Measurements from ENCODE around the gene KLHL33. TPM values are rescaled to one million over a fixed set of nuclear protein-coding genes. Genes with fewer than 3 reads are reported as not detected.
"Not testable (repeated sequence)": the region's sequence is repeated elsewhere in the genome, so short reads cannot be mapped to it uniquely, and the experiment has no call there.

The KLHL33 gene
- total RNA-seq, 1 experiment from 2014 or later: not detected

DNA sequence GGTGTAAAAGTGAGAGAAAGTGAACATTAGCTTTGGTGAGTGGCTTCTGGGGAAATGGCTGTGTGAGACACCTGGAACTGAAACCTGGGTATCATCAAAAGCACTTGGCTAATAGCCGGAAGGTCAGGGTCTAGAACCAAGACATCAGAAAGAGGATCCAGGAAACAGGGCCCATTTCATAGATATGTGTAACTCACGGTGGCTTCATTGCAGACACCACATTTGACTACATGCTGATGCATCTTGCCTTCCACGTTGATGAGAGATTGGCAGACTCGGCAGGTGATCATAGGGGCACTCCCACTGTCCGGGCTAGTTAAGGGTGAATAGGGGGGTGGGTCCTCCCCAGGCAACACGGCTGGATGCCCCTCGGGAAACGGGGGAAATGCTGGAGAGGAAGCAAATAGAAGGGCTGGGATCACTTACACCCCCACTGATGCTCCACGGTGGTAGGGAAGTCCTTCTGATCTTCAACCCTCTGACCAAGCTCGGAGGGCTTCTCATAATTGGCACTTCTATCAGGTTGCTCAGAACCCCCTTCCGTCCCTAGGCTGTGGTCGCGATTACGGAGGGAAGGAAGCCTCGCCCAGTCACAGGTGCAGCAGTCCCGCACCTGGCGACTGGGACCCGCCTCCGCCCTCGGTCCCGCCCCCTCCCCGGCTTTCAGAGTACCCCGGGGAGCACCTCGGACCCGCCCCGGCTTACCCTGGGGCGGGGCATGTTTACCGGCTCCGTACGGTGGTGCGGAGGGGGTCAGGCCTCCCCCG is 24.7 kb upstream of the KLHL33 start:
- Histone ChIP-seq H3K4me3 (peak overlapping the region; percentile 66), H3K27ac (peak overlapping the region; percentile 34), H3K4me1 (replicated peaks) (peaks cover 13% of the 10 kb centered on the region), H3K9me3 (replicated peaks) (no peaks in the 10 kb centered on the region), H3K27me3 (replicated peaks) (no peaks in the 10 kb centered on the region), H3K36me3 (peaks cover 44% of the 10 kb centered on the region)
- DNase-seq (ENCODE audit: low read depth in 1 of 2, low spot score in 2 of 2): no peak

DNA sequence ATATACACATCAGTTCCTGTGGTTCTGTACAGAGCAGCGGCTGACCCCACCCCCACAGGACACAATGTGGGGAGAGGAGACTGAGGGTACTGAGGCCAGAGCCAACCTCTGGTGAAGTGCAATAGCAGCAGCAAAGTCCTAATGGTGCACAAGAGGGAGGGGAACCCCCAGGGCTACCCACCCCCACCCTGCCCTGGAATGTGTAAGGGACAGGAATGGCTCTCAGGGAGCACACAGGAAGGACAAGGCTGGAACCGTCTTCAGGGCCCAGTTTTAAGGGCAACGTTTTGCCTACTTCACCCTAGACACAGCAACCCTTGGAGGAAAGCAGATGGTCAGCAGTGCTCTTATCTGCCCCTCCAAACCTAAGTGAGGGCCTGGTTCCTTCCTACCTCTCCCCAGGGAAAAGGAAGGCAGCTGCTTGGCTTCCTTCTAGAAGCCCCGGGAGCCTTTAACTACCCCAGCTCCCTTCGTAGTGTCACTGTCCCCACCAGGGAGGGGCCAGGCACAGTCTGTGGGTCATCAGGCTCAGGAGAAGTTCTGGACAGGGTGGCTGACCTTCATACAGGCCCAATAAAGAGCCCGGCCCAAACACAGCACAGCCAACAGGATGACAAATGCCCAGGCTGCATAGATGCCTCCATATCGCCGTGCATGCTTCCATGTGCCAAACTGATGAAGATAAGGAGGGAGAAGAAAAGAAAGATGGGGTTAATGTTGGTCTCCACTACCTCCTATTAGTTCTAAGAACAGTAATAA is 22.2 kb upstream of the KLHL33 start:
- H3K4me1 ChIP-seq (replicated peaks): peaks cover 13% of the 10 kb centered on the region
- DNase-seq (ENCODE audit: low read depth in 1 of 2, low spot score in 2 of 2): no peak
- H3K36me3 ChIP-seq: peaks cover 44% of the 10 kb centered on the region
- H3K4me3 ChIP-seq: no peak overlapping the region
- H3K9me3 ChIP-seq (replicated peaks): no peaks in the 10 kb centered on the region
- H3K27ac ChIP-seq: no peak overlapping the region
- H3K27me3 ChIP-seq (replicated peaks): no peaks in the 10 kb centered on the region

DNA sequence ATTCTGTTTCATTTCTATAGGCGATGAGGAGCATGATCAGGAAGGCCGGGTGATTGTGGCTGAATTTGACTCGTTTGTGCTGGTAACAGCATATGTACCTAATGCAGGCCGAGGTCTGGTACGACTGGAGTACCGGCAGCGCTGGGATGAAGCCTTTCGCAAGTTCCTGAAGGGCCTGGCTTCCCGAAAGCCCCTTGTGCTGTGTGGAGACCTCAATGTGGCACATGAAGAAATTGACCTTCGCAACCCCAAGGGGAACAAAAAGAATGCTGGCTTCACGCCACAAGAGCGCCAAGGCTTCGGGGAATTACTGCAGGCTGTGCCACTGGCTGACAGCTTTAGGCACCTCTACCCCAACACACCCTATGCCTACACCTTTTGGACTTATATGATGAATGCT is 21.0 kb upstream of the KLHL33 start:
- Histone ChIP-seq H3K27ac (no peak overlapping the region), H3K4me1 (replicated peaks) (peaks cover 13% of the 10 kb centered on the region), H3K9me3 (replicated peaks) (no peaks in the 10 kb centered on the region), H3K36me3 (peaks cover 51% of the 10 kb centered on the region), H3K27me3 (replicated peaks) (no peaks in the 10 kb centered on the region), H3K4me3 (no peak overlapping the region)
- no peak for DNase-seq (ENCODE audit: low read depth in 1 of 2, low spot score in 2 of 2)

DNA sequence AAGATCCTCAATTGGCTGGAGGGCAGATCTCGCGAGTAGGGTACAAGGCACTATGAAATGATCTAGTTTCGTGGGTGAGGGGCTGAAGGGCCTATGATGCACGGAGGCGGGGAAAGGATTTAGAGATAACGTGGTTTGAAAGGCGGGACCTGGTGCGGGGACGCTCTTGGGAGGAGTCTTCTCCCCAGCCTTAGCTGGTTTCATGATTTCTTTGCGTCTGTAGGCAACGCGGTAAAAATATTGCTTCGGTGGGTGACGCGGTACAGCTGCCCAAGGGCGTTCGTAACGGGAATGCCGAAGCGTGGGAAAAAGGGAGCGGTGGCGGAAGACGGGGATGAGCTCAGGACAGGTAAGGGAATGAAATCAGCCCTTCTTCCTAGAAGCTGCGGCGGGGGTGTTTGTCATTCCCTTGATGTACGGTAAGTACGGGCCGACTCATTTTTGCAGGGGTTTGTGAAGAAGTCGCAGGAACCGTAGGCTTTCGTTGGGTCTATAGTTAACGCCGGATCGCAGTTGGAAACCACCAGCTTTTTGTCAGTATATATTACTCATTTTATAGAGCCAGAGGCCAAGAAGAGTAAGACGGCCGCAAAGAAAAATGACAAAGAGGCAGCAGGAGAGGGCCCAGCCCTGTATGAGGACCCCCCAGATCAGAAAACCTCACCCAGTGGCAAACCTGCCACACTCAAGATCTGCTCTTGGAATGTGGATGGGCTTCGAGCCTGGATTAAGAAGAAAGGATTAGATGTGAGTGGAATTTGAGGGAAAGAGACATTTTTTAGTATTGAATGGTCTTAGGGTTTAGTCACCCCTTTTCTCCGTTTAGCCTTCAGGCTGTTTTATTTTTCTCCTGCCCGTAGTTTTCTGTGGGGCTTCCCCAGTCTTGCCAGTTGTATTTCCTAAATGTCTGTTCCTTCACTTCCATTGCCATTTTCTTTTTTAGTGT is 19.7 kb upstream of the KLHL33 start:
- Histone ChIP-seq H3K27ac (peak overlapping the region; percentile 88), H3K36me3 (peaks cover 54% of the 10 kb centered on the region), H3K4me1 (replicated peaks) (peaks cover 12% of the 10 kb centered on the region), H3K4me3 (peak overlapping the region; percentile 57), H3K9me3 (replicated peaks) (no peaks in the 10 kb centered on the region), H3K27me3 (replicated peaks) (no peaks in the 10 kb centered on the region)
- DNase-seq (ENCODE audit: low read depth in 1 of 2, low spot score in 2 of 2): peak in 1 of 2 experiments; percentile 71

DNA sequence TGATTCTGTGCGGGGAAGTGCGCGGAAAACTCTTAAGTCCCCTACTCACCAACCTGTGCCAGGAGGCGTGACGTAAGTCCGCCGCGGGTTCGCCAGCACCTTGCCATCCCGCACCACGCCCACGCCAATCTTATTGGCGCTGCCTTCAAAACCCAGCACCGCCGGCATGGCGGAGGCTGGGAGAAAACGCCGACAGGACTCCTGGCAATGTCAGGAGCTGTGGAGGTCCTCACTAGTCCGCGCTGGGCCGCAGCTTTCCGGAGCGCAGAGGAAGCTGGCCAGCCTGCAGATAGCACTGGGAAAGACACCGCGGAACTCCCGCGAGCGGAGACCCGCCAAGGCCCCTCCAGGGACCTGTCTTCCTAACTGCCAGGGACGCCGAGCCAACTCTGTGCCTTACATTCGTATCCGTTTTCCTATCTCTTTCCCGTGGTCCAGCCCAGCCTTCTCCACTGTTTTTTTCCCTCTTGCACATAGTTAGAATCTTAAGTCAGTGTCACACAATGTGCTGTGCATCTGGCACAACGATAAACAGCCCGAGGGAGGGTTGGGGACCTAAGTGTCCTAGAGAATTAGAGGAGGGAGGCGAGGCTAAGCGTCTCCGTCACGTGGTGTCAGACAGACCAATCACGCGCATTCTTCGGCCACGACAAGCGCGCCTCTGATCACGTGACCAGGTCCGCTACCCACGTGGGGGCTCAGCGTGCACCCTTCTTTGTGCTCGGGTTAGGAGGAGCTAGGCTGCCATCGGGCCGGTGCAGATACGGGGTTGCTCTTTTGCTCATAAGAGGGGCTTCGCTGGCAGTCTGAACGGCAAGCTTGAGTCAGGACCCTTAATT is 18.8 kb upstream of the KLHL33 start, which contains the start of the genes APEX1 and OSGEP:
APEX1 (plus strand) TSS at position 711 of the 839 bp plus-strand sequence. CDS start 420 bp downstream, outside the sequence.
OSGEP (minus strand) TSS at position 297 of the 839 bp plus-strand sequence; CDS start at position 168, 129 bp downstream.
- H3K4me3 ChIP-seq: peak within 1 kb of the TSS; percentile 57
- peaks cover 6% of the 10 kb centered on the region for H3K4me1 ChIP-seq (replicated peaks)
- peak; percentile 98 for DNase-seq (ENCODE audit: low read depth in 1 of 2, low spot score in 2 of 2)
- peak within 1 kb of the TSS; percentile 88 for H3K27ac ChIP-seq
- H3K27me3 ChIP-seq (replicated peaks): no peaks in the 10 kb centered on the region
- peaks cover 54% of the 10 kb centered on the region for H3K36me3 ChIP-seq
- H3K9me3 ChIP-seq (replicated peaks): no peaks in the 10 kb centered on the region

DNA sequence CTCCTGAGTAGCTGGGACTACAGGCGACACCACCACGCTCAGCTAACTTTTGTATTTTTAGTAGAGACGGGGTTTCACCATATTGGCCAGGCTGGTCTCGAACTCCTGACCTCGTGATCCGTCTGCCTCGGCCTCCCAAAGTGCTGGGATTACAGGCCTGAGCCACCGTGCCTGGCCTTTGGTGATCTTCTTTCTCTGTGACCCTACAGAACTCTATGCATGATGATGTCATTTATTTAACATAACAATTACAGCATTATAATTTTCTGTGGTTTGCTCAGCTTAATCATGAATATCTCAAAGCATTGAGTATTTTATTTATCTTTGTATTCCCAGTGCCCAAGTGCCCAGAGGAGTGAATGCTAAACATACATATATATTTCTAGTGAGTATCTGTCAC is 16.9 kb upstream of the KLHL33 start:
- H3K36me3 ChIP-seq: peaks cover 57% of the 10 kb centered on the region
- not testable (repeated sequence) for H3K27me3 ChIP-seq (replicated peaks); H3K4me3 ChIP-seq; DNase-seq (ENCODE audit: low read depth in 1 of 2, low spot score in 2 of 2); H3K4me1 ChIP-seq (replicated peaks); H3K27ac ChIP-seq; H3K9me3 ChIP-seq (replicated peaks)

DNA sequence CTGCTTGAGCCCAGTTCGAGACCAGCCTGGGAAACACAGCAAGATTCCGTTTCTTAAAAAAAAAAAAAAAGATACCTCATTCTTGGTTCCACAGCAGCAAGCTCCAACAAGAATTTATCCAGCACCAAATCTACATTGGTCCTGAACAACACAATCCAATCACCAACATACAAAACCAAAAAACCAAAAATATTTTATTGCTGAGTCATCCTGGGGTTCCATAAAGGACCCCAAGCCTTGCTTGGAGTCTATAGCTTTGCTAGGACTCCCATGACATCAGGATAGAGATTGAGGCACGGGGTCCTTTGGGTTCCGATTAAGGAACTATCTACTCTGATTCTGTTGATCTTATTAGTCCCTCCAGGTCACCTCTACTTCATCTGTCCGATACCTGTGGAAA is 10.9 kb upstream of the KLHL33 start:
- DNase-seq (ENCODE audit: low read depth in 1 of 2, low spot score in 2 of 2): no peak
- H3K36me3 ChIP-seq: peaks cover 58% of the 10 kb centered on the region
- H3K4me3 ChIP-seq: no peak overlapping the region
- no peaks in the 10 kb centered on the region for H3K4me1 ChIP-seq (replicated peaks)
- H3K27ac ChIP-seq: no peak overlapping the region
- H3K27me3 ChIP-seq (replicated peaks): no peaks in the 10 kb centered on the region
- no peaks in the 10 kb centered on the region for H3K9me3 ChIP-seq (replicated peaks)

DNA sequence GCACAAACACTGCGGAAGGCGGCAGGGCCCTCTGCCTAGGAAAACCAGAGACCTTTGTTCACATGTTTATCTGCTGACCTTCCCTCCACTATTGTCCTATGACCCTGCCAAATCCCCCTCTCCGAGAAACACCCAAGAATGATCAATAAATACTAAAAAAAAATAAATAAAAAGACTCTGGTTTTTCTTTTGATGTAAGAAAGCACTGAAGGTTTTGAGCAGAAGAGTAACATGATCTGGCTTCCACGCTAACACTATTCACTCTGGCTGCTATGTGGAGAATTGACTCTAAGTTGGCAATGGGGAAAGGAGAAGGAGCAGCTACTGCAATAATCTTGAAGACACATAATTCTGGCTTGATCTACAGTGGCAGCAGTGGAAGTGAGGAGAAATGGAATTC is 7.7 kb upstream of the KLHL33 start:
- not testable (repeated sequence) for H3K4me1 ChIP-seq (replicated peaks); H3K4me3 ChIP-seq; H3K27ac ChIP-seq; H3K27me3 ChIP-seq (replicated peaks); DNase-seq (ENCODE audit: low read depth in 1 of 2, low spot score in 2 of 2); H3K9me3 ChIP-seq (replicated peaks)
- H3K36me3 ChIP-seq: peaks cover 34% of the 10 kb centered on the region

DNA sequence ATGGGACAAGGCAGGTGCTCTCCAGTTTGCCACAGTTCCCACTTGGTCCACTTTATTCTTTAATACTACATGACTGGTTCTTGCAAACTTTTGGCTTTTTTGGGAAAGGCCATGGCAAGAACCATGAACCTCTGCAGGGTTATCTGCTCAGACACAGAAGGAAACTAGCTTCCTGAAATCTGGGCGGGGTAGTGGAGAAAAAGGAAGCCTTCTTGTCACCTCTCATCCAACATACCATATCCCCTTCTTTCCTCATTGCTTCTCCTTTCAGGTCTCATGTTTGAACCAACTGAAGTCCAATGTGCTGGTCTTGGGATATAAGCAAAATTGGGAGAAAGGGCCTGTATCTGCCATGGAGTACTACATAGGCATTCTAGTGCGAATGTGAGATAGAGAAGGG is 5.5 kb upstream of the KLHL33 start:
- DNase-seq (ENCODE audit: low read depth in 1 of 2, low spot score in 2 of 2): no peak
- Histone ChIP-seq H3K36me3 (peaks cover 12% of the 10 kb centered on the region), H3K4me1 (replicated peaks) (no peaks in the 10 kb centered on the region), H3K9me3 (replicated peaks) (no peaks in the 10 kb centered on the region), H3K27me3 (replicated peaks) (no peaks in the 10 kb centered on the region), H3K27ac (no peak overlapping the region), H3K4me3 (no peak overlapping the region)

DNA sequence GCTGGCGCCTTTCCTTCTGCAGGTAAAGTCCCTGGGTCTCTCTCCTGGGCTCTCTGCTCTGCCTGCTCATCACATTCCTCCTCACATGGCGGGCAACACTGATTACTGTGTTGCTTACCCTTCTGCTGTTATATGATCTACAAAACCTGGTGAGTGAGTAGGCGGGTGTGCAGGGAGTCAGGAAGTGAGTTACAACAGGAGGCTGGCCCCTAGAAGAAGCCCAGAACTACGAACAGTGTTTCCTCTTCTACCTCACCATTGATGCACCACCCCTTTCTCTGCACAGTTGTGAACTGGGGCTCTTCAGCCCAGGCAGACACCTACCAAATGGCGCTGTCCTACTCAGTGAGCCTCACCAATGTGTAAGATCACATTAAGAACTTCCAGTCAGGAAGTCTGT is 4.9 kb upstream of the KLHL33 start:
- H3K4me3 ChIP-seq: no peak overlapping the region
- peaks cover 6% of the 10 kb centered on the region for H3K36me3 ChIP-seq
- H3K27ac ChIP-seq: no peak overlapping the region
- no peaks in the 10 kb centered on the region for H3K27me3 ChIP-seq (replicated peaks)
- no peaks in the 10 kb centered on the region for H3K4me1 ChIP-seq (replicated peaks)
- no peak for DNase-seq (ENCODE audit: low read depth in 1 of 2, low spot score in 2 of 2)
- H3K9me3 ChIP-seq (replicated peaks): no peaks in the 10 kb centered on the region

DNA sequence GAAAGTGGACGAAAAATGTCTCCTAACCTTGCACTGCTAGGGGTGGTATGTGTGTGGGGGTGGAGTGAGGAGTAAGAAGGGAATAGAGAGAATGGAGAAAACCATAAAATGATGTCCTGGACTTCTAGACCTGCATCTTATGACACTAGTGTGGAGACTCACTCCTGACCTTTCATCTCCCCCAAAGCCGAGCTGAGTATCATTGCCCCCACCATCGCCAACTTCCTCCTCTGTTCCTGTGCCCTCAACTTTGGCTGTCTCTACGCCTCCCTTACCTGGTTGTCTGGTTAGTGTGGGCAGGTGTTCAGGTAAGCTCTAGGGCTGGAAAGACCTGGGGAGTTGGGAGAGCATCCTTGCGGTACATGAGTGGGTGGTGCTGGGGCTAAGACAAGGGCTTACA is 4.5 kb upstream of the KLHL33 start:
- no peaks in the 10 kb centered on the region for H3K27me3 ChIP-seq (replicated peaks)
- DNase-seq (ENCODE audit: low read depth in 1 of 2, low spot score in 2 of 2): no peak
- no peaks in the 10 kb centered on the region for H3K4me1 ChIP-seq (replicated peaks)
- H3K9me3 ChIP-seq (replicated peaks): no peaks in the 10 kb centered on the region
- H3K27ac ChIP-seq: no peak overlapping the region
- H3K36me3 ChIP-seq: peaks cover 2% of the 10 kb centered on the region
- H3K4me3 ChIP-seq: no peak overlapping the region

DNA sequence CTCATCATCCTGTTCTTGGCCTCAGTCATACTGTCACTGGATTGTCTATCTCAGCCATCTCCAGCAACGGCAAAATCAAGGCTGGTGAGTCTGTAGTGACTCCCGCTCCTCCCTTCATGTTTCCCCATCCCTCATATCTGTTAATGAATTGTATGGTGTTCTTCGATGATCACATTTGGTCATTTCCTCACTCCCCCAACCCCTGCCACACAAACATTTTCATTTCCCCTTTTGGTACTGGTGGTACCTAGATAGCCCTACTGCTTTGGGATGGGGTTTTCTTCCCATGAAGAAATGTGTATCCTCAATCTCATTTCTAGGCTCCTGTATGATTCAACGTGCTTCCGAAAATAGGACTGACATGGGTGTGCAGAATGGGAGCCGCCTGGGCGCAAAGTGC is 2.7 kb upstream of the KLHL33 start:
- Histone ChIP-seq H3K27me3 (replicated peaks) (no peaks in the 10 kb centered on the region), H3K36me3 (no peaks in the 10 kb centered on the region), H3K27ac (no peak overlapping the region), H3K4me1 (replicated peaks) (no peaks in the 10 kb centered on the region), H3K9me3 (replicated peaks) (no peaks in the 10 kb centered on the region), H3K4me3 (no peak overlapping the region)
- DNase-seq (ENCODE audit: low read depth in 1 of 2, low spot score in 2 of 2): no peak

DNA sequence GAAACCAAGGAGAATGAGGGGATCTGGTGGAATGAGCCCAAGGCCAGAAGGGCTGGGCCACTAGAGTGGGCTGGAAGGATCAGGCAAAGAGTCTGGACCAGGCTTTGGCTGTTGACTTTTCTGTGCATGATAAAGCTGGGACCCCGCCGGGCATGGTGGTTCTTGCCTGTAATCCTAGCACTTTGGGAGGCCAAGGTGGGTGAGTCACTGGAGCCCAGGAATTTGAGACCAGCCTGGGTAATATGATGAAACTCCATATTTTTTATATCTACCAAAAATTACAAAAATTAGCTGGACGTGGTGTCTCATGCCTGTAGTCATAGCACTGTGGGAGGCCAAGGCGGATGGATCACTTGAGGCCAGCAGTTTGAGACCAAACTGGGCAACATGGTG is 393 bp upstream of the KLHL33 start:
- no peaks in the 10 kb centered on the region for H3K4me1 ChIP-seq (replicated peaks)
- DNase-seq (ENCODE audit: low read depth in 1 of 2, low spot score in 2 of 2): no peak
- no peak overlapping the region for H3K4me3 ChIP-seq
- no peaks in the 10 kb centered on the region for H3K9me3 ChIP-seq (replicated peaks)
- no peaks in the 10 kb centered on the region for H3K36me3 ChIP-seq
- H3K27ac ChIP-seq: no peak overlapping the region
- no peaks in the 10 kb centered on the region for H3K27me3 ChIP-seq (replicated peaks)
